ENCODE data around the gene TRIO. TPM values are rescaled to one million over a fixed set of nuclear protein-coding genes. Genes with fewer than 3 reads are reported as not detected.

The TRIO gene
- polyA plus RNA-seq, 1 donor (not counting 4 experiments of a cell fraction or from before 2014, with no cell fraction given) = 57.2 TPM

DNA sequence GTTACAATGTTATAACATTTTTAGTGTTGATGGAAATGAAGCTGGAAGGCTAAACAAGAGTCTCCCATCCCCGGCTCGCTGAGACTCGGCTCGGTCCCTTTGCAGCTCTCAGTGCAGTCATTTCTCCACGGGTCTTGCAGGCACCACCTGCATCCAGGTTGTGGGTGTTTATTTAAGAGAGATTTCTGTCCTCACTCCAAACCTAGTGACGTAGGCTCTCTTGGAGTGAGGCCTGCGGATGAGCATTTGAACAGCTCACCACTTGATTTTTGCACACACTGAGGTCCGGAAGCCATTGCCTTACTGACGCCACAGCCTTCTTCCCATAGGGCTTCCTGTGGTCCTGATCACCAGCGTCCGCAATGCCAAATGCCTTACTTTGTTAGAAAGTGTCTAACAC is 240.8 kb downstream of the TRIO start:
- no peak overlapping the region for H3K4me3 ChIP-seq (ENCODE audit: control insufficient read depth in 2 of 3, extremely low read depth in 1 of 3, insufficient read depth in 2 of 3, low read depth in 1 of 3, low read length in 3 of 3)
- peaks cover 3% of the 10 kb centered on the region for H3K79me2 ChIP-seq (ENCODE audit: control insufficient read depth, insufficient read depth, low read length)
- TF ChIP-seq EZH2 (IDR thresholded peaks at IDR 0.05; ENCODE audit: low read length) = no peak
- TF ChIP-seq, protein P1, sequence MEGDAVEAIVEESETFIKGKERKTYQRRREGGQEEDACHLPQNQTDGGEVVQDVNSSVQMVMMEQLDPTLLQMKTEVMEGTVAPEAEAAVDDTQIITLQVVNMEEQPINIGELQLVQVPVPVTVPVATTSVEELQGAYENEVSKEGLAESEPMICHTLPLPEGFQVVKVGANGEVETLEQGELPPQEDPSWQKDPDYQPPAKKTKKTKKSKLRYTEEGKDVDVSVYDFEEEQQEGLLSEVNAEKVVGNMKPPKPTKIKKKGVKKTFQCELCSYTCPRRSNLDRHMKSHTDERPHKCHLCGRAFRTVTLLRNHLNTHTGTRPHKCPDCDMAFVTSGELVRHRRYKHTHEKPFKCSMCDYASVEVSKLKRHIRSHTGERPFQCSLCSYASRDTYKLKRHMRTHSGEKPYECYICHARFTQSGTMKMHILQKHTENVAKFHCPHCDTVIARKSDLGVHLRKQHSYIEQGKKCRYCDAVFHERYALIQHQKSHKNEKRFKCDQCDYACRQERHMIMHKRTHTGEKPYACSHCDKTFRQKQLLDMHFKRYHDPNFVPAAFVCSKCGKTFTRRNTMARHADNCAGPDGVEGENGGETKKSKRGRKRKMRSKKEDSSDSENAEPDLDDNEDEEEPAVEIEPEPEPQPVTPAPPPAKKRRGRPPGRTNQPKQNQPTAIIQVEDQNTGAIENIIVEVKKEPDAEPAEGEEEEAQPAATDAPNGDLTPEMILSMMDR (optimal IDR thresholded peaks at IDR 0.05 in 1 of 3, IDR thresholded peaks at IDR 0.05 in 1 of 3, conservative IDR thresholded peaks at IDR 0.05 in 1 of 3; ENCODE audit: extremely low read depth in 1 of 3, insufficient read depth in 2 of 3, low read length in 3 of 3) = no peak
- H3K36me3 ChIP-seq (ENCODE audit: control insufficient read depth in 2 of 2, extremely low read depth in 1 of 2, insufficient read depth in 2 of 2, low read length in 2 of 2) = peaks cover 35 to 52% of the 10 kb centered on the region in 2 experiments
- no peak overlapping the region for H3K9ac ChIP-seq (ENCODE audit: control insufficient read depth, extremely low read depth, insufficient read depth, low read length)
- H3K4me1 ChIP-seq (ENCODE audit: control insufficient read depth, extremely low read depth, insufficient read depth, low read length) = no peaks in the 10 kb centered on the region
- H3K27ac ChIP-seq (ENCODE audit: control insufficient read depth, insufficient read depth, low read length) = no peak overlapping the region
- H3K27me3 ChIP-seq (ENCODE audit: control insufficient read depth, extremely low read depth, insufficient read depth, low read length) = no peaks in the 10 kb centered on the region
- no peaks in the 10 kb centered on the region for H3K9me1 ChIP-seq (ENCODE audit: control insufficient read depth, extremely low read depth, insufficient read depth, low read length)
- DNase-seq (ENCODE audit: low read depth, low spot score) (no peak), FAIRE-seq (no peak)
- H4K20me1 ChIP-seq (ENCODE audit: control insufficient read depth, extremely low read depth, insufficient read depth, low read length) = no peaks in the 10 kb centered on the region
- H3K4me2 ChIP-seq (ENCODE audit: control insufficient read depth, extremely low read depth, insufficient read depth, low read depth, low read length) = no peak overlapping the region
- no peak overlapping the region for H2AFZ ChIP-seq (ENCODE audit: control insufficient read depth, low read length)
- dilution Hi-C loops (cut with MboI; ENCODE audit: extremely low pct_ligation_motif_present, low sequenced_read_pairs) = no loop called here
- no peaks in the 10 kb centered on the region for H3K9me3 ChIP-seq (ENCODE audit: control insufficient read depth, low read depth, low read length)

DNA sequence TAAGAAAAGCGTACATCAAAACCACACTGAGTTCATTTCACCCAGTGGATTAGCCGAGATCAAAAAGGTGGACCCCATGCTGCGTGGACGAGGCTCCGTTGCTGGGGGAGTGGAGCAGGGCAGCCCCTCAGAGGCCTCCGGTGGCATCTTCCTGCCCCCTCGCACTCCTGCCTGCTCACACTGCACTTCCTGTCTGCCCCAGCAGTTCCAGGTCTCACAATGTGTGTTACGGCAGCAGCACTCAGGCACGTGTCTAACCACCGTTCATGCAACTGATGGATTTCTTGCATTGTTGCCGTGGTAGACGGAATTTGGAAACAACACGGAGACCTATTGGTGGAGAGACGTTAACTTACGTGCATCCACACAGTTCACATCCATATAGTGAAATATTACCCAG is 241.9 kb downstream of the TRIO start:
- no peak for FAIRE-seq
- dilution Hi-C loops (cut with MboI; ENCODE audit: extremely low pct_ligation_motif_present, low sequenced_read_pairs) = no loop called here

More for the DNA sequence above, 241.9 kb downstream of the TRIO start:
- TF ChIP-seq, protein P1 (optimal IDR thresholded peaks at IDR 0.05 in 1 of 3, IDR thresholded peaks at IDR 0.05 in 1 of 3, conservative IDR thresholded peaks at IDR 0.05 in 1 of 3; ENCODE audit: extremely low read depth in 1 of 3, insufficient read depth in 2 of 3, low read length in 3 of 3) = no peak
- no peak for TF ChIP-seq EZH2 (IDR thresholded peaks at IDR 0.05; ENCODE audit: low read length)
- H3K9me3 ChIP-seq (ENCODE audit: control insufficient read depth, low read depth, low read length) = no peaks in the 10 kb centered on the region
- H3K79me2 ChIP-seq (ENCODE audit: control insufficient read depth, insufficient read depth, low read length) = peaks cover 3% of the 10 kb centered on the region
- no peak overlapping the region for H2AFZ ChIP-seq (ENCODE audit: control insufficient read depth, low read length)
- H3K27ac ChIP-seq (ENCODE audit: control insufficient read depth, insufficient read depth, low read length) = no peak overlapping the region
- no peak for DNase-seq (ENCODE audit: low read depth, low spot score)
- H3K9me1 ChIP-seq (ENCODE audit: control insufficient read depth, extremely low read depth, insufficient read depth, low read length) = no peaks in the 10 kb centered on the region
- H3K9ac ChIP-seq (ENCODE audit: control insufficient read depth, extremely low read depth, insufficient read depth, low read length) = no peak overlapping the region
- H4K20me1 ChIP-seq (ENCODE audit: control insufficient read depth, extremely low read depth, insufficient read depth, low read length) = no peaks in the 10 kb centered on the region
- no peak overlapping the region for H3K4me3 ChIP-seq (ENCODE audit: control insufficient read depth in 2 of 3, extremely low read depth in 1 of 3, insufficient read depth in 2 of 3, low read depth in 1 of 3, low read length in 3 of 3)
- H3K4me1 ChIP-seq (ENCODE audit: control insufficient read depth, extremely low read depth, insufficient read depth, low read length) = no peaks in the 10 kb centered on the region
- H3K4me2 ChIP-seq (ENCODE audit: control insufficient read depth, extremely low read depth, insufficient read depth, low read depth, low read length) = no peak overlapping the region
- H3K27me3 ChIP-seq (ENCODE audit: control insufficient read depth, extremely low read depth, insufficient read depth, low read length) = no peaks in the 10 kb centered on the region
- peaks cover 31 to 51% of the 10 kb centered on the region in 2 experiments for H3K36me3 ChIP-seq (ENCODE audit: control insufficient read depth in 2 of 2, extremely low read depth in 1 of 2, insufficient read depth in 2 of 2, low read length in 2 of 2)

Data from keratinocyte (primary cell).